Ramos (cell line): ENCODE results near the gene UBAC2.

Source experiments
- in situ Hi-C: fragments of 300-500 bp; cut with MboI; formaldehyde crosslinking; loops from one replicate; pipeline ENCODE4 v1.14.3; 2022; ENCODE audit warnings: low sequenced_read_pairs; ENCODE audit not compliant: unreplicated experiment

Gene UBAC2

DNA sequence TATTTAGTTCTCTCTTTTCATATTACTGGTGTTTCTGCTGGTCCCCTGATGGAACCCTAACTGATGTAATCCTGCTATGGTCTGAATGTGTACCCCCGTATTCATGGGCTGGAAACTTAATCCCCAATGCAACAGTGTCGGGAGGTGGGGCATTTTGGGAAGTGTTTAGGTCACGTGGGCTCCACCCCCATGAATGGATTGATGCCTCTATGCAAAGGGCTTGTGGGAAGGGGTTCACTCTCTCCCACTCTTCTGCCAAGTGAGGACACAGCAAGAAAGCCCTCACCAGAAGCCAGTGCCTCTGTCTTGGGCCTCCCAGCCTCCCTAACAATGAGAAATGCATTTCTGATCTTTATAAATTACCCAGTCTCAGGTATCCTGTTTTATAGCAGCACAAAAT, 21.2 kb upstream of the UBAC2 start:
- in situ Hi-C loops = loop anchor here (5.0 kb wide), 2 partner anchors 88 to 258 kb away; no protein-coding TSS in a partner anchor

DNA sequence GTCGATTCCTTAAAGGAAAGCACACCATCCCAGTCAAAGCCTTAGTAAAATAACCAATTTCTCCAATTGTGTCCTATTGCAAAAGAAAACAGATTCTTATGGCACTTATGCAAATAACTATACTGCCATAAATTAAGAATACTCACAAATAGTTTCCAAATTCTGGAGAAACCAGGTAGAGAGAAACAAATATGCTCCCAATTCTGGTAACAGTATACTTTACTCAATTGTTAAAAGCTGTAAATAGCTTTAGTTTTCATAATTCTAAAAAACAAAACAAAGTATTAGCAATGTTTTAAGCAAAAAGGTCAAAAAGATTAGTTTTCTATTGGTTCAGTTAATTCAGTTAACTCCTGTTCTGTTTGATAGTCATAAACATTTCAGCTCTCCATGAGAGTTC, 18.2 kb upstream of the UBAC2 start:
- in situ Hi-C loops = no loop called here

DNA sequence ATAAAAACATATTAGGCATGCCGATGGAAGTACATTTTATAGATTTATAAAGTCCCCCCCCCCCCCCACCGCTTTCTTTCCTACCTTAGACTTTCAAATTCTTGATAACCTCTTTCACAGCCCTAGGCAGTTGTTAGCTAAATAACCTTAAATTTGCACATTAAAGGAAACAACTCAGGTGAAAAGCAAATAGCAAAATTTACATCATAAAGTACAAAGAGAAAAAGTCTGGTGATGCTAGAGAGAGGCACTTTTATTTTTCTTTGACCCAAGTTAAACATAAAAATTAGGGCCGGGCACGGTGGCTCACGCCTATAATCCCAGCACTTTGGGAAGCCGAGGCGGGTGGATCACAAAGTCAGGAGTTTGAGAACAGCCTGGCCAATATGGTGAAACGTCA, 15.0 kb upstream of the UBAC2 start:
- in situ Hi-C loops = no loop called here

DNA sequence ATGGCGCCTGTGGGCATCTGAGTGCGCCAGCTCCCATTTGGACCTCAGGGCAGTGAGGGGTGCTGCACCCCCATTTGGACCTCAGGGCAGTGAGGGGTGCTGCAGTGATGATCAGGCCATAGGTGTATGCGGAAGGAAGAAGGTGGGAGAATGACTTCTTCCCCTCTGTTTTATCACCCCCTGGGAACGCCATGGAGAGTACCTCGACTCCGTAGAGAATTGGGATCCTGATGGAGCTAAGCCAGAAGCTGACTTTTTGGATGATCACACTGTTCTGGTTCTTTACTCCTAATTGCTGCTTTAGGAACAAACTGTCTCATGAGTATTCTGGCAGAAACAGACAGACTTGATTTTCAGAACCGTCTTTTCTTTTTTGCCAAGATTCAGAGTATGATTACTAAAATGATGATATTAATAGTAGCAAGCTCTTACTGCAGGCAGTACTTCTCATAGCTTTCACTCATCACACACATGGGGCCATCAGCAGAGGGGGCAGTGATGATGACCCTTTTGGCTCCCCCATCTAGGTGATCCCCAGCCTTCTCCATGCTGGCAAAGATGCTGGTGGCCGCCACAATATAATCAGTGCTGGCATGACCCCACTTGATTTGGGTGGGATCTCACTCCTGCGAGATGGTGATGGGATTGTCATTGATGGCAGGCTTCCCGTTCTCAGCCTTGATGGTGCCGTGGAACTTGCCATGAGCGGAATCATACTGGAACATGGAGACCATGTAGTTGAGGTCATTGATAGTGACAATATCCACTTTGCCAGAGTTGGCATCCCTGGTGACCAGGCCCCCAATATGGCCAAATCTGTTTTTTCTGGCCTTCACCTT, 10.3 kb upstream of the UBAC2 start:
- in situ Hi-C loops = no loop called here

DNA sequence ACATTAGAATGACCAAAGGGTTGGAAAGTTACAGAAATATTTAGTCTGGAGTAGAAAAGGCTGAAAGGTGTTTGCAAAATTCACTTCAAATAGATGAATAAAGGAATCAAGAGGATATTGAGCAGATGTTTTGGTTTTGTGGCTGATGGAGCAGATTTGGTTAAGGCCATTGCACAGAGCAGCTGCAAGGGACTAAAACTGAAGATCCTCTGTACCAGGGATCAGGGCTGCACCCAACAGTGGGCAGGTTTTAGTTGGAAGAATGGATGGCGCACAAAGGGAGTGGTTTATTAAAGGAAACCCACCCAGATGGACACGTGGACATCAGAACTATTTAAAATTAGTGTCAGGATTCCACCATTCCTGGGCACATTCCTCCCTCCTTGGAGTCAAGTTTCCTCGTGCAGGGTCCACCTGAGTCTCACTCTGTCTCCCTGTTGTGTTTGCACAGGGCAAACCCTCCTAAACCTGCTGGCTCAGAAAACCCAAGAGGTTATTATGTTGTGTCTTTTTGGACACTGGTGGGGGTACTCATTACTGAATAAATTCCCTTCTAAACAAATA, 9.2 kb upstream of the UBAC2 start:
- in situ Hi-C loops = no loop called here

DNA sequence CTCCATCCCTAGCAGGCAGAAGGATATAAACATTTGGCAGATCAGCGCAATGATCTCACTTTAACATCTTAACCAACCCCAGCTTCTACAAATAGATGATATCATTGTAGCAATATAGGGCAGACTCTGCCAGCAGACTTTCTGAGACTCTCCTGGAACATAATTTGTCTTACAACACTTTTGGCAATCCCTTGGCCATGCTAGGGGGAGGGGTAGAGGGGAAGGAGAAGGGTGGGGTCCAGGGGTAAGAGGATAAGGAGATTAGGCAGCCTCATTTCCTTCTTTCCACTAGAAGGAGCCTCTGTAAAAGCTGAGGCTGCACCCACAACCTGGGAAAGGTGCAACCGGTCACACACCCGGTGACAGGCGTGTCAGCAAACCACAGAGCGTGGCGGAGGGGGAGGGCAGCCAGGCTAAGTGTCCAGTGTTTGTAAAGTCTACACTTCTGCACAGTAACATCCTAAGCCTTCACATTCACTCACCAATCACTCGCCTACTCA, 8.7 kb upstream of the UBAC2 start:
- in situ Hi-C loops = no loop called here

DNA sequence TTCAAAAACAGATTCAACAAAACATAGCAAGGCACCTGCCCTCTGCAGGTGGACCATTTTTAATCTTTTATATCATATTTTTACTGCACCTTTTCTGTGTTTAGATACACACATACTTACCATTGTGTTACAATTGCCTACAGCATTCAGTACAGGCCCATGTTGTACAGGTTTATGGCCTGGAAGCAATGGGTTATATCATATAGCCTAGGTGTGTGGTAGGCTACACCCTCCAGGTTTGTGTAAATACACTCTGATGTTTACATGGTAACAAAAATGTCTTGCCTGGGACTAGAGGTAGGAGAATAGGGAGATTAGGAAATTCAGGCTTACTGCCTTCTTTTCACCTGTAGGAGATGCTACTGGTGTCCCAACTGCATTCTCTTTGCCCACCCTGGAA, 8.2 kb upstream of the UBAC2 start:
- in situ Hi-C loops = no loop called here

DNA sequence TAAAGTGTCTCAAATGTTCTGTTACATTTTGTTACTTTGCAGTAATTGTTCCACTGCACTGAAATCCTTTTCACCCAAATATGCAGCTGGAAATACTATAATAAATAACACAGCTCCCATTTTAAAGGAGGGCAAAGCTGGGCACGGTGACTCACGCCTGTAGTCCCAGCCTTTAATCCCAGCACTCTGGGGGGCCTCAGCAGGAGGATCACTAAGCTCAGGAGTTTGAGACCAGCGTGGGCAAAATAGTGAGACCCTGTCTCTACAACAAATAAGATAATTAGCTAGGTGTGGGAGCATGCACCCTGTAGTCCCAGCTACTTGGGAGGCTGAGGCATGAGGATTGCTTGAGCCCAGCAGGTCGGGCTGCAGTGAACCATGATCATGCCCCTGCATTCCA, 7.5 kb upstream of the UBAC2 start:
- in situ Hi-C loops = no loop called here

DNA sequence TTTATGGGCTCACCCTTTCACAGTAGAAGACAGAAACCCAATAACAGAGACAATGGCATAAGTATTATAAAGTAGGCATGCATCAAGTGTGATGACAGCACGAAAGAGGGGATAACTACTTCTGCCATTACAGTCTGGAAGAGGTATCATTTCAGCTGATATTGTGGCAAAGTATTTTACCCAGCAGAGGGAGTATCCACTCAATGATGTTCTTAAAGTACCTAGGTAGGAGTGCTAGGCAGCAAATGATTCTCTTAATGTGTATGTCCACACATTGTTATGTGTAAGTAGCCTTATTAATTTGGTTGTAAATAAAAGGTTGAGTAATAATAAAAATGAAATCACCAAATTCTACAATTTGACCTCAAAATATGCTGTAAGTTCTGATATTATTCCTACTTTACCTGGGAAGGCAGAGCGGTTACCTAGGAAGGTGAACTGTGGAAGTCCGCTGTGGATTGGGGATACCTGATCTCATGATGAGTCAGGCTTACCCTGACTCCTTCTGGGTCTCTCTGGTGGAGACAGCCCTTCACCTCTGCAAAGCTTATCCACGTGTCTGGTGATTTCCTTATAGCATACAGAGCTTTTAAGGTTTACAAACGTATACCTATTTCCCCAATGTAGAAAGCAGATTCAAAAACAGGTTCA, 4.1 kb upstream of the UBAC2 start:
- in situ Hi-C loops = no loop called here

DNA sequence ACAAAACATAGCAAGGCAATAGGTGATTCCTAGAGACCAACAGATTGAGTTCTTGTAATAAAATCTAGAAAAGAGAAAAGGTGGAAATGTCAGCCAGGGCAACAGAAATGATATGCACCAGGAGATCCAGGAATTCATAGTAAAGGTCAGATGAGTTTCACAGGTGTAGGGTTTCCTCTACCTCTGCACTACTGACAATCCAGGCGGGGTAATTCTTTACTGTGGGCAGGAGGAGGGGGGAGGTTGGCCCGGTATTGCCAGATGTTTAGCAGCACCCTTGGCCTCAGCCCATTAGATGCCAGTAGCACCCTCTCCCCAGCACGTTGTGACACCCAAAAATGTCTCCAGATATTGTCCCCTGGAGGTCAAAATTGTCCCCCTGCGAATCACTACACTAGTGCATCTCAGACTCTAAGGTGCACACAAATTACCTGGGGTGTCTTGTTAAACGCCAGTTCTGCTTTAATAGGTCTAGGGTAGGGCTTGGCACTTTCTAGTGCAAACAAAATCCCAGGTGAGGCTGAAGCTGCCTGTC, 3.5 kb upstream of the UBAC2 start:
- in situ Hi-C loops = no loop called here

DNA sequence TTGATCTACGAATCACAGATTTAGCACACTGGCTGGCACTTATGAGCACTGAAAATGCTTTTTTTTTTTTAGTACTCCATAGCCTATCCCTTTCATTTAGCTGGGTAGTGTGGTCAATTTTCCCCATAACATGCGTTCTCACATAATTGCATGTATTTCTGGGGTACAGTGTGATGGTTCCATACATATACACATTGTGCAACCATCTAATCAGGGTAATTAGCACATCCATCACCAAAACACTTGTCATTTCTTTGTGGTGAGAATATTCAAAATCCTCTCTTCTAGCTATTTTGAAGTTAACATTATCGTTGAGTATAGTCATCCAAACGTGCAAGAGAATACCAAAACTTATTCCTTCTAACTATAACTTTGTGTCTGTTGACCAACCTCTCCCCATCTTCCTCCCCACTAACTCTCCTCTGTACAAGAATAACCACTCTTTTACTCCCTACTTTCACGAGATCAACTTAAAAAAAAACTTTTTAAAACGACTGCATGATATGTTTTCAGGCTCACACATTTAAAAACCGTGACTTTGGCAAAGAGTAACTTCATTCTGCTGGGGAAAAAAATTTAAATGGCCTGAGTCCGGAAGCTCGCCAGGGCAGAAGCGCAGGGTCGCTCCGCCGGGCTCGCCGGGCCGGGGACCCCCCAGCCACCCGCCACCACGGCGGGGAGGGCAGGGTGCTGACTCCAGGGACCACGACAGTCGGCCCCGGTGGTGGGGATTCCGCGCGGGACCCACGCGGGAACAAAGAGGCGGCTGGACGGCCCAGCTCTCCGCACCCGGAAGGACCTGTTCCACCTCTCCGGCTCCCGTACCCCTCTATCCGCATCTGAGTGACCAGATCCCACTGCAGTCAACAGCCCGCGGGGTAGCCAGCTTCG, 868 bp upstream of the UBAC2 start:
- in situ Hi-C loops = no loop called here

DNA sequence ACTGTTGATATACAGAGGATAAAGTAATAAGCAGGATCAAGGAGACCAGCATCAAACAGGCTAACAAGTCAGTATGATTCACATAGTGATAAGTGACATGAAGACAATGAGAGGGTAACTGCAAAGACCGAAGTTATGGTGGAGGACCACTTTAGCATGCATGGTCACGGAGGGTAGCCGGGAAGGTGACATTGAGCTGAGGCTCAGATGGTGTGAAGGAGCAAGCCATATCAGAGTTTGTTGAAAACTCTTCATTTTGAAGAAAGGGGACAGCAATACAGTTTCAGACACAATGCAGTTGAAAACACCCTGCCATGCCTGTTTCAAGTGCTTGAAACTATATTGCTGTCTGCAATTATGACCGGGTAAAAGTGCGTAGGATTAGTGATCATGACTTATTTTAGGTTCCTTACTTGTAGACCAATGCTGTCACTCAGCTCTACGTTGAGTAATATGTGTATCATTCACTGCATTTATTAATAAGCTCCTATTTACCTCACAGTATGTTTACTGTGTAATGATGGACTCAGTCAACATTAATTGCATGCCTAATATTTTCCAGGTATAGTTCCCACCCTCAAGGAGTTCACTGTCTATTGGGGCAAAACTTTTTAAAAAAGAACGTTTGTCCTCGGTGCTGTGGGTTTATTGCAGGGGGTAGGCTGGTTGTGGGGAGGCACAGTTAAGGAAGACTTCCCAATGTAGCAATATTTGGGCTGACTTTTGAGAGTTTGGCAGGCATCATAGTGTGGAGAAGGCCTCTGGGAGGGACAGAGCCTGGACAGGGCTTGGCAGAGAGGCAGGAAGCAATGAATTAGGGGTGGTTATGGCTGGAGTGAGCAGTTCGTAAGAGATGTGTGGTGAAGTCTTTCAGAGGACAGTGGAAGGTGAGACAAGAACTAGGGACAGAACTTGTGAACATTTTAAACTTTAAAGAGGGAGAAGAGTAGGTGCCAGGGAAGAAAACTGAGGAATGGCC, 3.2 kb downstream of the UBAC2 start:
- in situ Hi-C loops = no loop called here

DNA sequence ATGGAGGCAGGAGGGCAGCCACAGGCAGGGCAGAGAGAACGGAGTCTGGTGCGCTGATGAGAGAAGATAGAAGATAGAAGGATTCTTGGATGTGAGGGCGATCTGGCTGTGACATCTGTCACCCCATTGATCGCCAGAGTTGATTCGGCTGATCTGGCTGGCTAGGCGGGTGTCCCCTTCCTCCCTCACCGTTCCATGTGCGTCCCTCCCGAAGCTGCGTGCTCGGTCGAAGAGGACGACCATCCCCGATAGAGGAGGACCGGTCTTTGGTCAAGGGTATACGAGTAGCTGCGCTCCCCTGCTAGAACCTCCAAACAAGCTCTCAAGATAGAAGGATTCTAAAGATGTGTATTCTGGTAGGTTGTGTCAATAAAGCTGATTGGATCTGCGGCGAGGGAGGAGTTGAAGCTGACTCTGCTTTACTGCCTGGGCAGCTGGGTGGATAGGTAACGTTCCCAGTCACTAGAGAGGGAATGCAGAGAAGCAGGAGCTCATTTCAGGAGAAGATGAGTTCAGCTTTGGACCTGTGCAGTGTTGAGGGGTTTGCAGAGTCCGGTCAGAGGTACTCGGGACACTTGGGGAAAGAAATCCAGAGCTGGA, 5.1 kb downstream of the UBAC2 start:
- in situ Hi-C loops = no loop called here

DNA sequence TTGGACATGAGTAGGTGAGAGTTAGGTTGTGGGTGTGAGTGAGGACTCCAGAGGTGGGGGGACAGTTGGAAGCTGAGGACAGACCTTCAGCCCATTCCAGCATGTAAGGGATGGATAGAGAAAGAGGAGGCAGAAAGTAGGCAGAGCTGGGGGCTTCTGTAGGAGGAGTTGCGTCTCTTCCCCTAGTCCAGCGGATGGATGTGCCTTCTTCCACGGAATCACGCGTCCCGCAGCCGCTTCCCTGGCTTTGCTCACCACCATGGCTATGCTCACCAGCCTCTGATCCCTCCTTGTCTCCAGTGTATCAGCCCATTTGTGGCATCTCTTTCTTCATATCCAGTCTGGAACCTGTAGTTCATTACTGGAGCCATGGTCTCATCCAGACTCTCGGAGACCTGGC, 5.6 kb downstream of the UBAC2 start:
- in situ Hi-C loops = no loop called here

DNA sequence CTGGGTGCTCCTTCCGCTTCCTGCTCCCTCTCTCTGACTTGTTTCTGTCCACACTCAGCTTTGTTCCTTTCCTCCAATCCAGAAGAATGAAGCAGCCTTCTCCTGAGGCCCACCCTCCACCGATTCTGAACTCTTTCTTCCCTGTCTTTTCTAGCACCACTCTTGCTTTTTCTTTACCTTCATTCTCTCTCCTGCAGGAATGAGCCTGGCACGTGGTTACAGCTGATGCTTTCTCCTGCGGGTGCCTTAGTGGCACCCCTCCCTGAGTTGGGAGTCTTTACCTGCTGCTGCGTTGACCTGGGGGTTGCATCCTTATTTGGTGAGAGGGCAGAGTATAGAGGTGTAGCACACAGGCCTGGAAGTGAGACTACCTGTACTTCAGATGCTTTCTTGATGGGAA, 6.2 kb downstream of the UBAC2 start:
- in situ Hi-C loops = no loop called here

DNA sequence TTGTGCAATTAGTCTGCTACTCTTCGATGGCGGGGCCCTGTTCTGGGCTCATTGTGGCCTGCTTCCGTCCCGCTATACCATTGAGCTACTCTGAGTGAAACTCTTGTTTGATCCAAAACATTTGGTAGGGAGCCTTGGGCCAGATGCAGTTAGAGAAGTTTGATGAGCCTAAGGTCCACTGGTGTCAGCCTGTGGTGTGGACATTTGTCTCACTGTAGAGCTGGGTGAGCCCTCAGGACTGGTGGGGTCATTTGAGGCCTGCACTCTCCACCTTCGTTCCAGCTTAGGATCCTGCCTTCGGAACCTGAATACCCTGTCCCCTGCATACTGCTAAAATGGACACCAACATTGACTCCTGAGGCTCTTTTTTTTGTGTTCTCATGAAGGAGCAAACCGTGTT, 6.9 kb downstream of the UBAC2 start:
- in situ Hi-C loops = no loop called here

DNA sequence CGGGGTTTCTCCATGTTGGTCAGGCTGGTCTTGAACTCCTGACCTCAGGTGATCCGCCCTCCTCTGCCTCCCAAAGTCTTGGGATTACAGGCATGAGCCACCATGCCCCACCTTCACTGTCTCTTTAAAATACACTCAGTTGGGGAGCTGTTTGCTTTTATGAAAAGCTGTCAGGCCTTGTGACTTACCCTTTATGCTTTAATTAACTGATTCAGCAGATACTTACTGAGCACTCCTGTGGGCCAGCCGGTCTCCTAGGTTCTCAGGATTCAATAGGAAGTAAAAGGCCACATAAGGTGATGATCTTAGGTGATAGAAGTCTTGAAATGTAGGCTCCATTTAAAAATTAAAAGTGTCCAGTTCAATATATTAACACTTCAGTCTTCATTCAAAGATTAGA, 7.5 kb downstream of the UBAC2 start:
- in situ Hi-C loops = no loop called here

DNA sequence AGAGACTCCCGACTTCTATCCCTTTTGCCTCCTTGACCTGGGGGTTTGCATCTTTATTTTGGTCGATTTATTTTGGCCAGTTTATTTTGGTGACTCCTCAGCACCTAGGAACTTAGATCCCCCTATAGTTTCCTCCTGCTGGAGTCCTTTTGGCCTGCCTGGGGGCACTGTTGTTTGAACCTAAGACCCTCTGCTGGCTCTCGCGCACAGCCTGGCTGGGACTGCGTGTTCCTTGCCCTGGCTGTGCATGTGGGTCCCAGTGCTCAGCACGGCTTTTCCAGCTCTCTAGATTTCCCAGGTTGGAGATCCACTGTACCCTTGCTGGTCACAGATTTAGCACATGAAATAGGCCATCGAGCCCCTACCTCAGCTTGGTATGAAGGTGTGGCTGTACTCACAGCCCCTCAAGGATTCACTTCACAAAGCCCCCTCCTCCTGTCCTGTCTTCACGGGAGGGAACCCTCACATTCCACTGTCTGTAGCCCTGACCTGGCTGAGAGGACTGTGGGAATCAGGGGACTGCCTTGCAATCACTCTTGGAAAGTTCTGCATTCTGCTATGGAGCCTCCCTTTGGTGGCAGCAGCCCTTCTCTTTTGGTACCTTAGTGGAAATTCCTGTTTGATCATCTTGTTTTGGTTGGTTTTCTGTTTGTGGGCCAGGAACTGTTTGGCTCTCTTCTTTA, 8.3 kb downstream of the UBAC2 start:
- in situ Hi-C loops = no loop called here
